Loucy (cell line): Measurements from ENCODE around the gene SPATA17.

Source experiments
- H2AFZ ChIP-seq: fragments of 200-600 bp; sonication (generic); 2 replicates; pipeline ENCODE4 v1.6.0; 2016; ENCODE audit warnings: antibody characterized with exemption, mild to moderate bottlenecking, low read length, moderate library complexity
- H3F3A ChIP-seq: fragments of 200-600 bp; 2 replicates; pipeline ENCODE4 v1.6.0; 2016; ENCODE audit warnings: antibody characterized with exemption, low read depth, mild to moderate bottlenecking
- H3K27me3 ChIP-seq: fragments of 200-600 bp; sonication (generic); 2 replicates; pipeline ENCODE4 v1.6.1; 2014; ENCODE audit warnings: low read length, mild to moderate bottlenecking; ENCODE audit not compliant: insufficient read depth, poor library complexity, severe bottlenecking
- H3K36me3 ChIP-seq: fragments of 200-600 bp; sonication (generic); 2 replicates; pipeline ENCODE4 v1.6.1; 2016; ENCODE audit warnings: low read length; ENCODE audit not compliant: insufficient read depth
- H3K4me1 ChIP-seq: fragments of 200-600 bp; sonication (generic); 2 replicates; pipeline ENCODE4 v1.5.1; 2014; ENCODE audit warnings: low read length, mild to moderate bottlenecking; ENCODE audit not compliant: insufficient read depth, poor library complexity, severe bottlenecking
- H3K4me2 ChIP-seq: fragments of 200-600 bp; sonication (generic); 2 replicates; pipeline ENCODE4 v1.6.0; 2014; ENCODE audit warnings: antibody characterized with exemption, low read length, low read depth, mild to moderate bottlenecking; ENCODE audit not compliant: poor library complexity, severe bottlenecking
- H3K4me3 ChIP-seq: fragments of 200-600 bp; sonication (generic); 2 replicates; pipeline ENCODE4 v1.5.1; 2014; ENCODE audit warnings: low read length, mild to moderate bottlenecking, mixed read lengths; ENCODE audit not compliant: poor library complexity, severe bottlenecking
- H3K79me2 ChIP-seq: fragments of 200-600 bp; sonication (generic); 2 replicates; pipeline ENCODE4 v1.6.1; 2014; ENCODE audit warnings: low read length; ENCODE audit not compliant: insufficient read depth
- H3K9ac ChIP-seq: fragments of 200-600 bp; sonication (generic); 2 replicates; pipeline ENCODE4 v1.6.0; 2014; ENCODE audit warnings: mild to moderate bottlenecking, low read depth, low read length, moderate library complexity; ENCODE audit not compliant: poor library complexity, severe bottlenecking
- H3K9me2 ChIP-seq: fragments of 200-600 bp; sonication (generic); replicated peaks from 2 replicates; pipeline ENCODE4 v1.6.1; 2016; ENCODE audit warnings: low read depth, low read length, mixed read lengths
- H3K9me3 ChIP-seq: fragments of 200-600 bp; sonication (generic); 2 replicates; pipeline ENCODE4 v1.6.1; 2014; ENCODE audit warnings: mild to moderate bottlenecking, antibody characterized with exemption, low read length, low read depth; ENCODE audit not compliant: insufficient read depth
- H4K20me1 ChIP-seq: fragments of 200-600 bp; sonication (generic); 2 replicates; pipeline ENCODE4 v1.6.0; 2014; ENCODE audit warnings: antibody characterized with exemption, low read length, mild to moderate bottlenecking; ENCODE audit not compliant: insufficient read depth, poor library complexity, severe bottlenecking
- EZH2phosphoT487 ChIP-seq: fragments of 200-600 bp; IDR thresholded peaks from 2 replicates; pipeline ENCODE4 v1.6.1; 2018; ENCODE audit warnings: antibody characterized with exemption, mild to moderate bottlenecking, moderate library complexity, borderline replicate concordance
- TF ChIP-seq, protein P1 (sequence below): fragments of 200-600 bp; sonication (generic); conservative IDR thresholded peaks from 2 replicates; pipeline ENCODE4 v1.5.1; 2014; ENCODE audit warnings: mild to moderate bottlenecking, antibody characterized with exemption, low read length

The SPATA17 gene

DNA sequence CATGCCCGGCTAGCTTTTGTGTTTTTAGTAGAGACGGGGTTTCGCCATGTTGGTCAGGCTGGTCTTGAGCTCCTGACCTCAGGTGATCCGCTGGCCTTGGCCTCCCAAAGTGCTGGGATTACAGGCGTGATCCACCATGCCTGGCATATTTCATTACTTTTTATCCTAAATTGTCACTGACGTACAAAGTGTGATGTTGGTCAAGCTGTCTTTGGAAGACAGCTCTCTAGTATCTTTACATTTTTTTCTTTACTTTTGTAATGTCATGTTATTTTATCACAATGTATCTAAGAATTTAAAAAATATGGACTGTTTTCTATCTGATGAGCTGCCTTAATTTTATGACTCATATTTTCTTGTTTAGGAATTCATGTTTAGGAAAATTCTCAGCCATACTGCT lies 72.2 kb downstream of the SPATA17 start:
- TF ChIP-seq, protein P1, sequence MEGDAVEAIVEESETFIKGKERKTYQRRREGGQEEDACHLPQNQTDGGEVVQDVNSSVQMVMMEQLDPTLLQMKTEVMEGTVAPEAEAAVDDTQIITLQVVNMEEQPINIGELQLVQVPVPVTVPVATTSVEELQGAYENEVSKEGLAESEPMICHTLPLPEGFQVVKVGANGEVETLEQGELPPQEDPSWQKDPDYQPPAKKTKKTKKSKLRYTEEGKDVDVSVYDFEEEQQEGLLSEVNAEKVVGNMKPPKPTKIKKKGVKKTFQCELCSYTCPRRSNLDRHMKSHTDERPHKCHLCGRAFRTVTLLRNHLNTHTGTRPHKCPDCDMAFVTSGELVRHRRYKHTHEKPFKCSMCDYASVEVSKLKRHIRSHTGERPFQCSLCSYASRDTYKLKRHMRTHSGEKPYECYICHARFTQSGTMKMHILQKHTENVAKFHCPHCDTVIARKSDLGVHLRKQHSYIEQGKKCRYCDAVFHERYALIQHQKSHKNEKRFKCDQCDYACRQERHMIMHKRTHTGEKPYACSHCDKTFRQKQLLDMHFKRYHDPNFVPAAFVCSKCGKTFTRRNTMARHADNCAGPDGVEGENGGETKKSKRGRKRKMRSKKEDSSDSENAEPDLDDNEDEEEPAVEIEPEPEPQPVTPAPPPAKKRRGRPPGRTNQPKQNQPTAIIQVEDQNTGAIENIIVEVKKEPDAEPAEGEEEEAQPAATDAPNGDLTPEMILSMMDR: no peak
- TF ChIP-seq EZH2phosphoT487: no peak
- no peaks in the 10 kb centered on the region for H3F3A ChIP-seq
- H3K4me3 ChIP-seq: no peak overlapping the region
- no peaks in the 10 kb centered on the region for H3K4me1 ChIP-seq
- H3K9me2 ChIP-seq: no peaks in the 10 kb centered on the region
- H3K9ac ChIP-seq: no peak overlapping the region
- H3K36me3 ChIP-seq: no peaks in the 10 kb centered on the region
- H3K27me3 ChIP-seq: no peaks in the 10 kb centered on the region
- H3K9me3 ChIP-seq: no peaks in the 10 kb centered on the region
- no peaks in the 10 kb centered on the region for H4K20me1 ChIP-seq
- no peak overlapping the region for H2AFZ ChIP-seq
- H3K79me2 ChIP-seq: no peaks in the 10 kb centered on the region
- no peak overlapping the region for H3K4me2 ChIP-seq

DNA sequence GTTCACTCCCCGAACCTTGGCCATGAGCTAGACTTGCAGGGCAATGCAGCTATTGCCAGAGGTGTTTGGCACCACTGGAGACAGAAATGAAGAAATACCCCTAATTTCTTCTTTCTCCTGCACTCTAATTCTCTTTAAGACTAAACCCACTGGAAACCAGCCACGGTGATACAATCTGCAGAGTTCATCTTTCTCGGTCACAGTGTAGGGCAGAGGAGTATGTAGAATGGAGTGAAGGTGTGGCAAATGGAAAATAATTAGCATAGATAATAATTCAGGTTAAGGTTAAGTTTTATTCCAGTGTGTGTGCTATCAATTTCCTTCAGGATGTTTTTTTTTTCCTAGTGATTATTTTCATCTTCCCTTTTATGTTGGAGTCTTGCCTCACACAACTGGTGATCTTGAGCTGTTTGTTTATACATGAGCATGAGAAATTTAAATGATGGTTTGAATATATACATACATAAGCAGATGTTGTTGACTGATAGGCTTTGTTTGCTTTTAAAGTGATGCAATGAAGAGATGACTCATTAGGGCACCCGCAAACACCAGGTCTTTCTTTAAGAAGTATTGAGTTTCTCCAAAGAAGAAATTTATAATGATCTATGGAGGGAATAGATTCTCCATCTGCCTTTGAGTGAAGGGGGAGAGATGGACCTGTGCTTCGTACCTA lies 81.9 kb downstream of the SPATA17 start:
- no peak overlapping the region for H3K9ac ChIP-seq
- no peaks in the 10 kb centered on the region for H3K36me3 ChIP-seq
- no peak overlapping the region for H3K4me3 ChIP-seq
- no peaks in the 10 kb centered on the region for H3K9me2 ChIP-seq
- H3K9me3 ChIP-seq: no peaks in the 10 kb centered on the region
- TF ChIP-seq EZH2phosphoT487: no peak
- TF ChIP-seq, protein P1: no peak
- no peaks in the 10 kb centered on the region for H3K4me1 ChIP-seq
- H3K4me2 ChIP-seq: no peak overlapping the region
- no peaks in the 10 kb centered on the region for H3K79me2 ChIP-seq
- no peaks in the 10 kb centered on the region for H4K20me1 ChIP-seq
- H3K27me3 ChIP-seq: no peaks in the 10 kb centered on the region
- no peak overlapping the region for H2AFZ ChIP-seq
- H3F3A ChIP-seq: no peaks in the 10 kb centered on the region

DNA sequence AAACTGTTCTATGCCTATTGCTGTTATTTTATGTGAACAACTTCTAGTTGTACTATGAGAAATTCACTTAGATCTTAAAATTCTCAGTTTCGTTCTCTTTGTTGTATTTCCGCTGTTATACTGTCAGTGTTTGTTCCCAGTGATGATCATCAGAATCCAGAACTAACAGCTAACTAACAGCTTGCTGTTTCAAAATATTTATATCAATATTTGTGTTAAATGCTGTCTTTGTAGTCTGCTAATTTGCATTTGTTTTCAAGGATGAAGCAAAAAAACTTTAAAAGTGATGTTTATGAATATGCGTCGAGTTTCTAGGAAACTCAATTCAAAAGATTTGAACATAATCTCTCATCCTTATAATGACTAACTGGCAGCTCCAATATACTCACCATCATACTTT lies 84.5 kb downstream of the SPATA17 start:
- TF ChIP-seq, protein P1: no peak
- no peaks in the 10 kb centered on the region for H3K27me3 ChIP-seq
- no peaks in the 10 kb centered on the region for H3K4me1 ChIP-seq
- no peak overlapping the region for H3K4me3 ChIP-seq
- no peaks in the 10 kb centered on the region for H3K36me3 ChIP-seq
- no peaks in the 10 kb centered on the region for H3F3A ChIP-seq
- H4K20me1 ChIP-seq: no peaks in the 10 kb centered on the region
- H3K79me2 ChIP-seq: no peaks in the 10 kb centered on the region
- H3K4me2 ChIP-seq: no peak overlapping the region
- no peak overlapping the region for H3K9ac ChIP-seq
- no peaks in the 10 kb centered on the region for H3K9me3 ChIP-seq
- H3K9me2 ChIP-seq: no peaks in the 10 kb centered on the region
- H2AFZ ChIP-seq: no peak overlapping the region
